HEK293T (cell line): ENCODE data around the gene B4GALT5.

Source experiments
- CTCF ChIA-PET: fragments of 350-600 bp; formaldehyde crosslinking; extraction: SDS; loops from one replicate; lab custom pipeline; 2021; ENCODE audit warnings: antibody characterized with exemption, inconsistent platforms; lab: Yijun Ruan, JAX
- POLR2A ChIA-PET: fragments of 350-600 bp; formaldehyde crosslinking; extraction: SDS; loops from one replicate; lab custom pipeline; 2020; ENCODE audit warnings: antibody characterized with exemption, inconsistent platforms; lab: Yijun Ruan, JAX
- DNase-seq: peaks from one replicate; pipeline ENCODE4 v3.0.0; 2012; ENCODE audit warnings: mixed read lengths; ENCODE audit errors: extremely low spot score
- ARNT ChIP-seq: fragments of 450-650 bp; IDR thresholded peaks from 2 replicates; pipeline ENCODE4 v1.6.1; 2017; ENCODE audit warnings: mild to moderate bottlenecking
- BHLHE40 ChIP-seq: fragments of 450-650 bp; IDR thresholded peaks from 2 replicates; pipeline ENCODE4 v1.6.1; 2016; ENCODE audit warnings: mild to moderate bottlenecking, moderate library complexity, borderline replicate concordance
- CTBP1 ChIP-seq: fragments of 450-650 bp; IDR thresholded peaks from 2 replicates; pipeline ENCODE4 v1.6.1; 2016; ENCODE audit warnings: borderline replicate concordance
- ELF4 ChIP-seq: fragments of 450-650 bp; IDR thresholded peaks from 2 replicates; pipeline ENCODE4 v1.6.1; 2017; ENCODE audit warnings: antibody characterized with exemption
- FOXA1 ChIP-seq: fragments of 450-650 bp; IDR thresholded peaks from 2 replicates; pipeline ENCODE4 v1.6.1; 2016; ENCODE audit warnings: mild to moderate bottlenecking
- FOXK2 ChIP-seq: fragments of 450-650 bp; IDR thresholded peaks from 2 replicates; pipeline ENCODE4 v1.6.1; 2016; ENCODE audit warnings: mild to moderate bottlenecking
- FOXM1 ChIP-seq: fragments of 450-650 bp; IDR thresholded peaks from 2 replicates; pipeline ENCODE4 v1.6.1; 2017; ENCODE audit warnings: mild to moderate bottlenecking, borderline replicate concordance
- HDGF ChIP-seq: fragments of 450-650 bp; IDR thresholded peaks from 2 replicates; pipeline ENCODE4 v1.6.1; 2017; ENCODE audit warnings: antibody characterized with exemption, borderline replicate concordance
- L3MBTL2 ChIP-seq: fragments of 450-650 bp; conservative IDR thresholded peaks from 2 replicates; pipeline ENCODE4 v1.6.1; 2016; ENCODE audit warnings: mild to moderate bottlenecking
- LEF1 ChIP-seq: fragments of 450-650 bp; IDR thresholded peaks from 2 replicates; pipeline ENCODE4 v1.6.1; 2017; ENCODE audit warnings: mild to moderate bottlenecking, borderline replicate concordance
- NFRKB ChIP-seq: fragments of 450-650 bp; IDR thresholded peaks from 2 replicates; pipeline ENCODE4 v1.6.1; 2016; ENCODE audit warnings: mild to moderate bottlenecking, moderate library complexity
- PKNOX1 ChIP-seq: fragments of 450-650 bp; IDR thresholded peaks from 2 replicates; pipeline ENCODE4 v1.6.1; 2016
- SP1 ChIP-seq: fragments of 450-650 bp; IDR thresholded peaks from 2 replicates; pipeline ENCODE4 v1.6.1; 2017
- SUZ12 ChIP-seq: fragments of 450-650 bp; IDR thresholded peaks from 2 replicates; pipeline ENCODE4 v1.6.1; 2016; ENCODE audit warnings: mild to moderate bottlenecking
- TARDBP ChIP-seq: fragments of 450-650 bp; IDR thresholded peaks from 2 replicates; pipeline ENCODE4 v1.6.1; 2016
- ZNF384 ChIP-seq: fragments of 450-650 bp; IDR thresholded peaks from 2 replicates; pipeline ENCODE4 v1.6.1; 2016

Gene B4GALT5

GRCh38 chr20:49603209-49603627, 110.5 kb downstream of the B4GALT5 start:
- DNase-seq: peak; percentile 34
- ChIA-PET CTCF (interaction anchor here (0.6 to 1.2 kb wide), 2 partner anchors 62 to 67 kb away, joined by 3 read pairs; no protein-coding TSS in a partner anchor), POLR2A (no interaction called here)
- TF ChIP-seq FOXK2 (no peak), ZNF384 (no peak), NFRKB (no peak), LEF1 (no peak), ARNT (no peak), HDGF (no peak), ELF4 (no peak), L3MBTL2 (no peak), CTBP1 (no peak), PKNOX1 (no peak), BHLHE40 (no peak), SUZ12 (no peak), TARDBP (no peak), FOXA1 (no peak), FOXM1 (no peak), SP1 (no peak)

- POLR2A ChIA-PET: no interaction called here
- CTCF ChIA-PET: no interaction called here
These were observed 111.1 kb downstream of the B4GALT5 start for GRCh38 chr20:49602345-49603208.

GRCh38 chr20:49601153-49601924, 112.3 kb downstream of the B4GALT5 start:
- ChIA-PET POLR2A (no interaction called here), CTCF (no interaction called here)
- DNase-seq: no peak
- TF ChIP-seq ARNT (no peak), SUZ12 (no peak), FOXA1 (no peak), L3MBTL2 (no peak), LEF1 (no peak), CTBP1 (no peak)

More at GRCh38 chr20:49602345-49603208, 111.1 kb downstream of the B4GALT5 start:
- TF ChIP-seq SP1 (no peak), HDGF (no peak), ELF4 (no peak), ZNF384 (no peak), FOXA1 (no peak), PKNOX1 (no peak), CTBP1 (no peak), LEF1 (no peak), BHLHE40 (no peak), TARDBP (no peak), ARNT (no peak), L3MBTL2 (no peak), FOXK2 (no peak), SUZ12 (no peak), FOXM1 (no peak)
- no peak for DNase-seq

GRCh38 chr20:49599746-49600113, 113.9 kb downstream of the B4GALT5 start:
- TF ChIP-seq TARDBP (no peak), FOXM1 (no peak), SP1 (no peak), CTBP1 (no peak), ZNF384 (no peak), ELF4 (no peak), ARNT (no peak), SUZ12 (no peak), NFRKB (no peak), PKNOX1 (no peak)
- DNase-seq: no peak
- ChIA-PET POLR2A (no interaction called here), CTCF (no interaction called here)

GRCh38 chr20:49597825-49598395, 115.8 kb downstream of the B4GALT5 start:
- ChIA-PET POLR2A (no interaction called here), CTCF (no interaction called here)
- DNase-seq: no peak
- TF ChIP-seq FOXA1 (no peak), FOXM1 (no peak), HDGF (no peak), CTBP1 (no peak), BHLHE40 (no peak), SUZ12 (no peak), ZNF384 (no peak), SP1 (no peak)
